Endodermal cell (in vitro differentiated cells): ENCODE measurements around the gene ZSCAN4. TPM values are rescaled to one million over a fixed set of nuclear protein-coding genes. Genes with fewer than 3 reads are reported as not detected.
A peak's percentile ranks its signal among the peaks of the same experiment; 100 is the strongest.

Experiments
- DNase-seq: peaks from one replicate; pipeline ENCODE4 v3.0.0-alpha.2; 2017
- H3K27ac ChIP-seq: 2 replicates; pipeline ENCODE4 v1.5.1; 2013; ENCODE audit warnings: mild to moderate bottlenecking, low read depth, low read length, moderate library complexity
- H3K27me3 ChIP-seq: 2 replicates; pipeline ENCODE4 v1.6.1; 2013; ENCODE audit warnings: mild to moderate bottlenecking, low read length, moderate library complexity; ENCODE audit not compliant: insufficient read depth, control insufficient read depth, poor library complexity, severe bottlenecking
- H3K36me3 ChIP-seq: 2 replicates; pipeline ENCODE4 v1.7.0; 2013; ENCODE audit warnings: mild to moderate bottlenecking, low read length, moderate library complexity; ENCODE audit not compliant: control insufficient read depth, insufficient read depth
- H3K4me1 ChIP-seq: one replicate; pipeline ENCODE4 v1.7.0; 2013; ENCODE audit warnings: low read length; ENCODE audit not compliant: control insufficient read depth, insufficient read depth
- H3K4me3 ChIP-seq: 2 replicates; pipeline ENCODE4 v1.5.1; 2013; ENCODE audit warnings: mild to moderate bottlenecking, low read length, moderate library complexity
- H3K9ac ChIP-seq: 2 replicates; pipeline ENCODE4 v1.6.1; 2013; ENCODE audit warnings: mild to moderate bottlenecking, low read length, moderate library complexity; ENCODE audit not compliant: poor library complexity, severe bottlenecking; ENCODE audit errors: extremely low read depth
- H3K9me3 ChIP-seq: 2 replicates; pipeline ENCODE4 v1.6.1; 2013; ENCODE audit warnings: mild to moderate bottlenecking, low read length, moderate library complexity; ENCODE audit not compliant: control insufficient read depth
- H3K27ac Mint-ChIP-seq: 2 replicates; pipeline ENCODE4 v1.8.0; 2020; ENCODE audit warnings: mixed read lengths
- H3K27me3 Mint-ChIP-seq: 2 replicates; pipeline ENCODE4 v1.8.0; 2021; ENCODE audit warnings: mild to moderate bottlenecking, mixed read lengths; ENCODE audit not compliant: insufficient read depth
- H3K36me3 Mint-ChIP-seq: 2 replicates; pipeline ENCODE4 v1.8.0; 2020; ENCODE audit warnings: low read depth, mixed read lengths
- H3K4me1 Mint-ChIP-seq: 2 replicates; pipeline ENCODE4 v1.8.0; 2020; ENCODE audit warnings: mixed read lengths
- H3K4me3 Mint-ChIP-seq: 2 replicates; pipeline ENCODE4 v1.8.0; 2020; ENCODE audit warnings: mild to moderate bottlenecking, moderate library complexity, mixed read lengths
- H3K9me3 Mint-ChIP-seq: 2 replicates; pipeline ENCODE4 v1.8.0; 2020; ENCODE audit warnings: mild to moderate bottlenecking, mixed read lengths
- CTCF ChIP-seq: fragments of 200-600 bp; sonication (generic); conservative IDR thresholded peaks from 2 replicates; pipeline ENCODE4 v1.5.0; 2021; ENCODE audit warnings: antibody characterized with exemption, mild to moderate bottlenecking
- WGBS, 2 experiments: methylation state at CpG; one replicate each; pipeline versions ENCODE4 v1.1.5 to v1.1.7; 2013; ENCODE audit warnings: missing lambda C conversion rate in 2 of 2, mixed read lengths in 1 of 2; ENCODE audit not compliant: insufficient coverage in 1 of 2, insufficient read length in 1 of 2; 5-methylcytosine and 5-hydroxymethylcytosine counted together
- total RNA-seq, 2 donors: library from RNA; stranded (reverse); fragmentation: NEBNext Ultra II Directional in 1 of 2; extraction: Animal tissue kit (Norgen Biotek cat#: 25700) in 1 of 2; gene quantifications; 2 replicates in 1 of 2; 3 replicates in 1 of 2; pipeline ENCODE4 v1.2.1, GENCODE V29; 2021

Gene ZSCAN4
- total RNA-seq, 2 donors from 2014 or later: not detected

DNA sequence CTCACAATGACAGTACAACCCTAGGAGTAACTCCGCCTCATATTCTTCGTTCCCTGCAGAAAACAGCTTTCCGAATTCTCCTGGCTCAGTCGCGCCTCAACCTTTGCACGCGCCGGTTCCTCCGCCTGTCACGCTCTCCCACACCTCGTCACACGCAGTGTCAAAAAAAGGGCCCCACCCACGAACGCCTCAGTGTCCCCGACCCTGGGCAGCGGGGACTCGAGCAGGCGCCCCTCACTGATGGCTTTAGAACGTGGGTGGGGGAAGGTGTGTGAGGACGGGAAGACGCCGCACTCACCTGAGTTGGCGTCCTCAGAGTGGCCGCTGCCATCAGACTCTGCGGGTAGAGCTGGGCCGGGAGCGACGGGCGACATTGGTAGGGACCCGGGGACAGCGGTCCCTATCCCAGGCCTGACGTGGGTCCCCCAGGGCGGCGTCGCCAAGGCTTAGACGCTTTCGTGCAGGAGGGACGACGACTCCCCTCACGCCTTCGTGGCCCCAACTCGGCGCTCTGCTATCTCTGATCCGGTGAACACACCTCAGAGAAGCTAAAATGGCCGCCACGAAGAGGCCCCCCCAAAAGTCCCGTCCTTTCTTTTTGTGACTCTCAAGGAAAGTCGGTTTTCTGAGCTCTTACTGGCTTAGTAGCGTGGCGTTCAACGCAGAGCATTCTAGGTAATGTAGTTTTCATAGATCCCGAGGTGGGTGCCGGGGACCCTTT lies 40.1 kb downstream of the ZSCAN4 start, which contains the start of gene ZNF154:
TSS of gene ZNF154 (minus strand) at position 564 of the 721 bp plus-strand sequence. CDS start at position 331, 233 bp downstream.
- TF ChIP-seq CTCF: no peak
- peak; percentile 94 for DNase-seq
- Histone ChIP-seq H3K9ac (peak within 1 kb of the TSS; percentile 97), H3K4me3 (peak within 1 kb of the TSS; percentile 96), H3K36me3 (peaks cover 33% of the 10 kb centered on the region), H3K9me3 (no peaks in the 10 kb centered on the region), H3K4me1 (no peaks in the 10 kb centered on the region), H3K27ac (peak within 1 kb of the TSS; percentile 85), H3K27me3 (no peaks in the 10 kb centered on the region)
- peaks cover 46% of the 10 kb centered on the region for H3K9me3 Mint-ChIP-seq
- WGBS, 2 experiments: 0 to 5% methylated on average over 37 to 53 of the region's 53 CpGs
- peaks cover 3% of the 10 kb centered on the region for H3K27me3 Mint-ChIP-seq
- peak within 1 kb of the TSS; percentile 99 for H3K27ac Mint-ChIP-seq
- H3K4me3 Mint-ChIP-seq: peak within 1 kb of the TSS; percentile 98
- H3K36me3 Mint-ChIP-seq: peaks cover 42% of the 10 kb centered on the region
- peaks cover 14% of the 10 kb centered on the region for H3K4me1 Mint-ChIP-seq

DNA sequence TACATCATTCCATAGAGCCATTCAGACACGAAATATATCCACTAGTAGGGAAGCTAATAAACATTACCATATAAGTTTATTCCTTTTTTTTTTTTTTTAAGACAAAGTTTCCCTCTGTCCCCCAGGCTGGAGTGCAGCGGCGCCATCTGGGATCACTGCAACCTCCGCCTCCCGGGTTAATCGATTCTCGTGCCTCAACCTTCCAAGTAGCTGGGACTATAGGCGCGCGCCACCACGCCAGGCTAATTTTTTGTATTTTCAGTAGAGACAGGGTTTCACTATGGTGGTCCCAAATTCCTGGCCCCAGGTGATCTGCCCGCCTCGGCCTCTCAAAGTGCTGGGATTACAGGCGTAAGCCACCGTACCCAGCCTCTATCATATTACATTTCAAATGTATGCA lies 40.9 kb downstream of the ZSCAN4 start:
- Histone ChIP-seq H3K4me1 (no peaks in the 10 kb centered on the region), H3K9ac (no peak overlapping the region), H3K4me3 (peak overlapping the region; percentile 96), H3K27me3 (no peaks in the 10 kb centered on the region), H3K27ac (no peak overlapping the region), H3K36me3 (peaks cover 25% of the 10 kb centered on the region), H3K9me3 (no peaks in the 10 kb centered on the region)
- Mint-ChIP-seq H3K27ac (peak overlapping the region; percentile 99), H3K4me3 (peak overlapping the region; percentile 98), H3K4me1 (peaks cover 14% of the 10 kb centered on the region), H3K9me3 (peaks cover 38% of the 10 kb centered on the region), H3K36me3 (peaks cover 34% of the 10 kb centered on the region), H3K27me3 (peaks cover 3% of the 10 kb centered on the region)
- DNase-seq: peak; percentile 58
- WGBS, 2 experiments: 77 to 81% methylated on average over 11 to 15 of the region's 15 CpGs
- no peak for TF ChIP-seq CTCF

- Histone ChIP-seq H3K9me3 (no peaks in the 10 kb centered on the region), H3K4me3 (no peak overlapping the region), H3K27ac (no peak overlapping the region), H3K36me3 (peaks cover 3% of the 10 kb centered on the region), H3K27me3 (no peaks in the 10 kb centered on the region), H3K4me1 (no peaks in the 10 kb centered on the region), H3K9ac (no peak overlapping the region)
- Mint-ChIP-seq H3K27ac (no peak overlapping the region), H3K27me3 (peaks cover 3% of the 10 kb centered on the region), H3K4me3 (no peak overlapping the region), H3K4me1 (peaks cover 11% of the 10 kb centered on the region), H3K36me3 (peaks cover 16% of the 10 kb centered on the region), H3K9me3 (peaks cover 18% of the 10 kb centered on the region)
- DNase-seq: no peak
- no peak for TF ChIP-seq CTCF
- WGBS, 2 experiments: 57 to 71% methylated on average over 1 of the region's 1 CpG
These were observed 43.5 kb downstream of the ZSCAN4 start for GRCh38 chr19:57712222-57712621.
